ENCODE results near the gene GZMM. TPM values are rescaled to one million over a fixed set of nuclear protein-coding genes. Genes with fewer than 3 reads are reported as not detected.

The GZMM gene
- total and polyA plus RNA-seq, 2 of the 13 experiments (the other 11 are each of a cell fraction or from before 2014, with no cell fraction given): 0.07 TPM; not detected in 1

GRCh38 chr19:591099-591958, 47.5 kb downstream of the GZMM start (continued):
- peak; percentile 61; the same call in 1 of the 2 replicates for TF ChIP-seq ZNF280B (CRISPR knock-in tag; IDR thresholded peaks at IDR 0.05; ENCODE audit: borderline replicate concordance)
- TF ChIP-seq SP5 (CRISPR knock-in tag; IDR thresholded peaks at IDR 0.05; ENCODE audit: borderline replicate concordance, low read depth): no peak
- TF ChIP-seq ZNF740 (CRISPR knock-in tag; IDR thresholded peaks at IDR 0.05): no peak
- peak; percentile 91 for TF ChIP-seq KLF6 (CRISPR knock-in tag; IDR thresholded peaks at IDR 0.05)
- no peak for TF ChIP-seq JUND (CRISPR knock-in tag; IDR thresholded peaks at IDR 0.05)
- no peak for TF ChIP-seq ZNF513 (CRISPR knock-in tag; conservative IDR thresholded peaks at IDR 0.05)
- peak; percentile 82 for TF ChIP-seq TFE3 (CRISPR knock-in tag; IDR thresholded peaks at IDR 0.05)
- TF ChIP-seq HCFC1 (IDR thresholded peaks at IDR 0.05; ENCODE audit: low read depth, low read length): no peak
- no peak for TF ChIP-seq ZNF224 (CRISPR knock-in tag; IDR thresholded peaks at IDR 0.05)
- no peak for TF ChIP-seq PHF5A (CRISPR knock-in tag; IDR thresholded peaks at IDR 0.05; ENCODE audit: low read depth, unreplicated experiment)
- TF ChIP-seq GRHL1 (CRISPR knock-in tag; conservative IDR thresholded peaks at IDR 0.05): no peak
- peak; percentile 73; the same call in 1 of the 2 replicates for TF ChIP-seq ZNF773 (CRISPR knock-in tag; IDR thresholded peaks at IDR 0.05; ENCODE audit: borderline replicate concordance)
- no peak for TF ChIP-seq SMARCC2 (IDR thresholded peaks at IDR 0.05)
- TF ChIP-seq RBM22 (optimal IDR thresholded peaks at IDR 0.05; ENCODE audit: low read length): no peak
- no peak for TF ChIP-seq TARDBP (CRISPR knock-in tag; IDR thresholded peaks at IDR 0.05)
- TF ChIP-seq ZNF274 (CRISPR knock-in tag; IDR thresholded peaks at IDR 0.05): peak; percentile 72; the same call in 1 of the 2 replicates
- no peak for TF ChIP-seq BRF2 (CRISPR knock-in tag; IDR thresholded peaks at IDR 0.05)
- TF ChIP-seq ATF3 (CRISPR knock-in tag; IDR thresholded peaks at IDR 0.05): peak; percentile 58; the same call in 1 of the 2 replicates
- no peak for TF ChIP-seq ZEB1 (IDR thresholded peaks at IDR 0.05; ENCODE audit: insufficient replicate concordance, low read depth)

All from HepG2 (cell line).